ENCODE measurements around the gene TEKT3. TPM values are rescaled to one million over a fixed set of nuclear protein-coding genes. Genes with fewer than 3 reads are reported as not detected.

Gene TEKT3
- total and polyA plus RNA-seq, 9 of the 15 experiments (the other 6 are each of a cell fraction or from before 2014, with no cell fraction given), result not detected

DNA sequence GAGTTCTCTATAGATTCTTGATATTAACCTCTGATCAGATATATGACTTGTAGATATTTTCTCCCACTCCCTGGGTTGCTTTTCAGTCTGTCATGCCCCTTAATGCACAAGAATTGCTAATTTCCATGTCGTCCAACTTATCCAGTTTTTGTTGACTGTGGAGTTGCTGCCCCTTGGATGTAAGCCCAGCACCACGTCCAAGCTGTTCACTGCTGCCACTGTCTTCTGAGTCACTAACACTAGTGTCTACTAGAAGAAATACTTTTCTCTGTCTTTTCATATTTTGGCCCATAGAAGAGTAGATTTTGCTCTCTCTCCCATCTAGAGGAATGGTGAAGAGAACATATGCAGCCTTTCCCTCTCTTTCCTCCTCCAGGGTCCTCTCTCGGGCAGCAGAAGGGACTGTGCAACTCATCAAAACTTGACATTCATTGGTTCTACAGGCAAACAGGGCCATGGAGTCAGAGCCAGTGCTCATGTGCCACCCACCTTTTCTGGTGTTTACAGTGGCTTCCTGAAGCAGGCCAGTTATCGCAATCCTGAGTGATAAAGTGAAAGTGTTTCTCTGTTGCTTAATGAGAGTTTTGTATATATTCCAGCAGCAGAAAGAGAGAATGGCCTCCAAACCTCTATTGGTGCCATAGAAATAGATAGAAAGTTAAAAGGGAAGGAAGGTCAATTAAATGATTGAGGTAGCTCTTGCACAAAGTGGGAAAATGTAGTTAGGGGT, 53.7 kb downstream of the TEKT3 start (continued):
- TF ChIP-seq HOMEZ (CRISPR knock-in tag; IDR thresholded peaks at IDR 0.05) (no peak), HDAC8 (tag; IDR thresholded peaks at IDR 0.05) (no peak), NRF1 (conservative IDR thresholded peaks at IDR 0.05 in 1 of 2, IDR thresholded peaks at IDR 0.05 in 1 of 2) (no peak), ERF (CRISPR knock-in tag; IDR thresholded peaks at IDR 0.05) (no peak), ZNF830 (CRISPR knock-in tag; IDR thresholded peaks at IDR 0.05) (no peak), DPF2 (IDR thresholded peaks at IDR 0.05) (no peak), FOXJ2 (tag; IDR thresholded peaks at IDR 0.05) (no peak), SMARCE1 (IDR thresholded peaks at IDR 0.05) (no peak)
- TF ChIP-seq, protein P1, sequence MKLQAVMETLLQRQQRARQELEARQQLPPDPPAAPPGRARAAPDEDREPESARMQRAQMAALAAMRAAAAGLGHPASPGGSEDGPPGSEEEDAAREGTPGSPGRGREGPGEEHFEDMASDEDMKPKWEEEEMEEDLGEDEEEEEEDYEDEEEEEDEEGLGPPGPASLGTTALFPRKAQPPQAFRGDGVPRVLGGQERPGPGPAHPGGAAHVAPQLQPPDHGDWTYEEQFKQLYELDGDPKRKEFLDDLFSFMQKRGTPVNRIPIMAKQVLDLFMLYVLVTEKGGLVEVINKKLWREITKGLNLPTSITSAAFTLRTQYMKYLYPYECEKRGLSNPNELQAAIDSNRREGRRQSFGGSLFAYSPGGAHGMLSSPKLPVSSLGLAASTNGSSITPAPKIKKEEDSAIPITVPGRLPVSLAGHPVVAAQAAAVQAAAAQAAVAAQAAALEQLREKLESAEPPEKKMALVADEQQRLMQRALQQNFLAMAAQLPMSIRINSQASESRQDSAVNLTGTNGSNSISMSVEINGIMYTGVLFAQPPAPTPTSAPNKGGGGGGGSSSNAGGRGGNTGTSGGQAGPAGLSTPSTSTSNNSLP (IDR thresholded peaks at IDR 0.05; ENCODE audit: borderline replicate concordance, low read depth, low read length), result no peak
- TF ChIP-seq, protein P2, sequence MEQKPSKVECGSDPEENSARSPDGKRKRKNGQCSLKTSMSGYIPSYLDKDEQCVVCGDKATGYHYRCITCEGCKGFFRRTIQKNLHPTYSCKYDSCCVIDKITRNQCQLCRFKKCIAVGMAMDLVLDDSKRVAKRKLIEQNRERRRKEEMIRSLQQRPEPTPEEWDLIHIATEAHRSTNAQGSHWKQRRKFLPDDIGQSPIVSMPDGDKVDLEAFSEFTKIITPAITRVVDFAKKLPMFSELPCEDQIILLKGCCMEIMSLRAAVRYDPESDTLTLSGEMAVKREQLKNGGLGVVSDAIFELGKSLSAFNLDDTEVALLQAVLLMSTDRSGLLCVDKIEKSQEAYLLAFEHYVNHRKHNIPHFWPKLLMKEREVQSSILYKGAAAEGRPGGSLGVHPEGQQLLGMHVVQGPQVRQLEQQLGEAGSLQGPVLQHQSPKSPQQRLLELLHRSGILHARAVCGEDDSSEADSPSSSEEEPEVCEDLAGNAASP (IDR thresholded peaks at IDR 0.05), result no peak

All from K562 (cell line).